Body of pancreas (tissue), 4 donors: ENCODE results near the gene SORCS2.

ENCODE experiments used
- POLR2A ChIP-seq, 3 donors: fragments of 450-650 bp; IDR thresholded peaks; one replicate each; pipeline ENCODE4 v1.6.1; 2016; ENCODE audit warnings: antibody characterized with exemption in 3 of 3, mild to moderate bottlenecking in 2 of 3
- TF ChIP-seq, protein P1 (sequence below), 7 experiments: fragments of 450-650 bp in 4 of 7; fragments of 200-600 bp in 3 of 7; sonication (generic) in 3 of 7; IDR thresholded peaks; one replicate each; pipeline ENCODE4 v1.5.1; 2016 to 2019; ENCODE audit warnings: antibody characterized with exemption in 7 of 7

DNA sequence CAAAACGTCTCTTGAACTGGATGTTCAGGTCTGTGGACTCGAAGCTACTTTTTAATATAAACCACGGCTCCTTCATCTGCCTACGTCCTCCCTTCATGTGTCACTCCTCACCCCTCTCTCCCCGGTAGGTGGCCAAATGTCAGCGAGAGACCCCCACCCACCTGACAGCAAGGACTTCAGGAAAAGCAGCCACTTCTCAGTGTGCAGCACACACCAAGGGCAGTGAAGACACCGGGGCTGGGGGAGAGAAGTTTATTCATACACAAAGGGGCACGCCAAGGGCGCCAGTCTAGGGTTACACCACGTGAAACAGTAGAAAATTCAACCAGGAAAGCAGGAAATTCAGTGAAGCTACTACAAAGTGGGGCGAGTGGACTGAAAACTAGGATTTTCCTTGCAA lies 566.1 kb downstream of the SORCS2 start:
- TF ChIP-seq, protein P1, sequence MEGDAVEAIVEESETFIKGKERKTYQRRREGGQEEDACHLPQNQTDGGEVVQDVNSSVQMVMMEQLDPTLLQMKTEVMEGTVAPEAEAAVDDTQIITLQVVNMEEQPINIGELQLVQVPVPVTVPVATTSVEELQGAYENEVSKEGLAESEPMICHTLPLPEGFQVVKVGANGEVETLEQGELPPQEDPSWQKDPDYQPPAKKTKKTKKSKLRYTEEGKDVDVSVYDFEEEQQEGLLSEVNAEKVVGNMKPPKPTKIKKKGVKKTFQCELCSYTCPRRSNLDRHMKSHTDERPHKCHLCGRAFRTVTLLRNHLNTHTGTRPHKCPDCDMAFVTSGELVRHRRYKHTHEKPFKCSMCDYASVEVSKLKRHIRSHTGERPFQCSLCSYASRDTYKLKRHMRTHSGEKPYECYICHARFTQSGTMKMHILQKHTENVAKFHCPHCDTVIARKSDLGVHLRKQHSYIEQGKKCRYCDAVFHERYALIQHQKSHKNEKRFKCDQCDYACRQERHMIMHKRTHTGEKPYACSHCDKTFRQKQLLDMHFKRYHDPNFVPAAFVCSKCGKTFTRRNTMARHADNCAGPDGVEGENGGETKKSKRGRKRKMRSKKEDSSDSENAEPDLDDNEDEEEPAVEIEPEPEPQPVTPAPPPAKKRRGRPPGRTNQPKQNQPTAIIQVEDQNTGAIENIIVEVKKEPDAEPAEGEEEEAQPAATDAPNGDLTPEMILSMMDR (IDR thresholded peaks at IDR 0.05): no peak
- TF ChIP-seq POLR2A (IDR thresholded peaks at IDR 0.05): no peak
